Mononuclear cell (primary cell): ENCODE measurements around the gene SLCO1A2. TPM values are rescaled to one million over a fixed set of nuclear protein-coding genes. Genes with fewer than 3 reads are reported as not detected.

Experiments
- total RNA-seq: library from RNA; depleted of rRNA; stranded (reverse); fragments of >200 nt; gene quantifications from one replicate; pipeline ENCODE4 v1.2.3, GENCODE V29; 2012

SLCO1A2 gene
- total RNA-seq, 1 donor: under 0.01 TPM

Other genes starting within 250 kb of the SLCO1A2 start
- not detected for gene SLCO1B1, start 203.7 kb downstream of the SLCO1A2 start, total RNA-seq
- gene IAPP, start 38.0 kb upstream of the SLCO1A2 start, total RNA-seq: not detected
- gene PYROXD1, start 102.7 kb upstream of the SLCO1A2 start, total RNA-seq: 68.6 TPM
- gene RECQL, start 166.7 kb upstream of the SLCO1A2 start, total RNA-seq: 24.3 TPM
- 116 TPM for gene GOLT1B, start 166.9 kb upstream of the SLCO1A2 start, total RNA-seq
- 11.2 TPM for gene SPX, start 191.4 kb upstream of the SLCO1A2 start, total RNA-seq